CD4-positive, alpha-beta T cell (primary cell): ENCODE measurements around the gene AIDA. TPM values are rescaled to one million over a fixed set of nuclear protein-coding genes. Genes with fewer than 3 reads are reported as not detected.

ENCODE experiments used
- ATAC-seq: fragments of 200-7000 bp; cut with Tn5 transposase; one replicate; pipeline ENCODE4 v1.10.0; 2022; ENCODE audit warnings: mild to moderate bottlenecking; ENCODE audit not compliant: poor library complexity
- CTCF ChIA-PET: fragments of 350-600 bp; sonication (Branson Sonifier 250); formaldehyde crosslinking; loops from one replicate; lab custom pipeline; 2021; ENCODE audit warnings: antibody characterized with exemption, inconsistent platforms; lab: Charles Lee
- POLR2A ChIA-PET: fragments of 350-600 bp; sonication (Branson Sonifier 250); formaldehyde crosslinking; loops from one replicate; lab custom pipeline; 2021; ENCODE audit warnings: antibody characterized with exemption, inconsistent platforms; lab: Charles Lee
- DNase-seq, 14 experiments: peaks; one replicate each; pipeline ENCODE4 v3.0.0-alpha.2; 2013 to 2020; ENCODE audit warnings: mixed read lengths in 2 of 14
- H3K27ac ChIP-seq, 2 donors: one replicate each; pipeline versions ENCODE4 v1.5.1 to v1.7.0; 2013; ENCODE audit warnings: low read length in 2 of 2, low read depth in 1 of 2, mild to moderate bottlenecking in 1 of 2
- H3K27me3 ChIP-seq, 2 experiments: 1 replicate in 1 of 2; 2 replicates in 1 of 2; pipeline versions ENCODE4 v1.6.1 to v1.7.0; 2013; ENCODE audit warnings: low read length in 2 of 2, control low read depth in 1 of 2, mild to moderate bottlenecking in 1 of 2, moderate library complexity in 1 of 2; ENCODE audit not compliant: insufficient read depth in 2 of 2, control insufficient read depth in 1 of 2
- H3K36me3 ChIP-seq: one replicate; pipeline ENCODE4 v1.6.1; 2013; ENCODE audit warnings: low read length, control low read depth; ENCODE audit not compliant: insufficient read depth
- H3K4me1 ChIP-seq: one replicate; pipeline ENCODE4 v1.6.1; 2013; ENCODE audit warnings: low read length, control low read depth; ENCODE audit not compliant: insufficient read depth
- H3K4me3 ChIP-seq: one replicate; pipeline ENCODE4 v1.5.1; 2013; ENCODE audit warnings: mild to moderate bottlenecking, low read length, moderate library complexity
- H3K9me3 ChIP-seq, 2 experiments: 1 replicate in 1 of 2; 2 replicates in 1 of 2; pipeline versions ENCODE4 v1.6.1 to v1.7.0; 2013; ENCODE audit warnings: low read length in 2 of 2, mild to moderate bottlenecking in 2 of 2, control low read depth in 1 of 2, moderate library complexity in 1 of 2; ENCODE audit not compliant: control insufficient read depth in 1 of 2, insufficient read depth in 1 of 2
- H3K27ac Mint-ChIP-seq: one replicate; pipeline ENCODE4 v1.8.0; 2020; ENCODE audit warnings: mixed read lengths
- H3K27me3 Mint-ChIP-seq: one replicate; pipeline ENCODE4 v1.8.0; 2021; ENCODE audit warnings: mixed read lengths
- H3K36me3 Mint-ChIP-seq: one replicate; pipeline ENCODE4 v1.8.0; 2021; ENCODE audit warnings: low read depth, mixed read lengths
- H3K4me1 Mint-ChIP-seq: one replicate; pipeline ENCODE4 v1.8.0; 2021; ENCODE audit warnings: low read depth, mixed read lengths
- H3K4me3 Mint-ChIP-seq: one replicate; pipeline ENCODE4 v1.8.0; 2020; ENCODE audit warnings: mild to moderate bottlenecking, mixed read lengths
- H3K9me3 Mint-ChIP-seq: one replicate; pipeline ENCODE4 v1.8.0; 2020; ENCODE audit warnings: mixed read lengths
- intact Hi-C, 2 experiments: fragments of 100-400 bp; cut with DNase I in 1 of 2; cut with micrococcal nuclease in 1 of 2; formaldehyde crosslinking; loops; one replicate each; pipeline versions ENCODE4 v1.15.1 to v1.9.0; 2023 to 2025; cut with DNase I, micrococcal nuclease
- total RNA-seq, 174 experiments: library from RNA in 2 of 174; stranded (reverse) in 2 of 174; gene quantifications; one replicate each; pipeline ENCODE4 v1.2.3 and lab custom pipeline; 2021 to 2026
- TF ChIP-seq, protein P1 (sequence below): fragments of 200-600 bp; IDR thresholded peaks from one replicate; pipeline ENCODE4 v1.8.0; 2022; ENCODE audit warnings: antibody characterized with exemption, mild to moderate bottlenecking

The AIDA gene
- total RNA-seq, 2 experiments from 2014 or later = 23.6 to 25.1 TPM

GRCh38 chr1:222652676-222653075, 59.6 kb downstream of the AIDA start:
- no peaks in the 10 kb centered on the region for H3K9me3 Mint-ChIP-seq
- no peak for ATAC-seq
- H3K27me3 Mint-ChIP-seq = no peaks in the 10 kb centered on the region
- H3K4me1 Mint-ChIP-seq = peaks cover 60% of the 10 kb centered on the region
- H3K27ac Mint-ChIP-seq = peak overlapping the region; percentile 87
- H3K36me3 ChIP-seq = peaks cover 88% of the 10 kb centered on the region
- peak overlapping the region; percentile 10 to 21 for H3K27ac ChIP-seq
- intact Hi-C loops = loop anchor here in 1 of 2 experiments (5.0 kb wide), 1 partner anchor 35 kb away; the partner anchor contains the start of gene MIA3
- H3K4me1 ChIP-seq = peaks cover 25% of the 10 kb centered on the region
- TF ChIP-seq, protein P1, sequence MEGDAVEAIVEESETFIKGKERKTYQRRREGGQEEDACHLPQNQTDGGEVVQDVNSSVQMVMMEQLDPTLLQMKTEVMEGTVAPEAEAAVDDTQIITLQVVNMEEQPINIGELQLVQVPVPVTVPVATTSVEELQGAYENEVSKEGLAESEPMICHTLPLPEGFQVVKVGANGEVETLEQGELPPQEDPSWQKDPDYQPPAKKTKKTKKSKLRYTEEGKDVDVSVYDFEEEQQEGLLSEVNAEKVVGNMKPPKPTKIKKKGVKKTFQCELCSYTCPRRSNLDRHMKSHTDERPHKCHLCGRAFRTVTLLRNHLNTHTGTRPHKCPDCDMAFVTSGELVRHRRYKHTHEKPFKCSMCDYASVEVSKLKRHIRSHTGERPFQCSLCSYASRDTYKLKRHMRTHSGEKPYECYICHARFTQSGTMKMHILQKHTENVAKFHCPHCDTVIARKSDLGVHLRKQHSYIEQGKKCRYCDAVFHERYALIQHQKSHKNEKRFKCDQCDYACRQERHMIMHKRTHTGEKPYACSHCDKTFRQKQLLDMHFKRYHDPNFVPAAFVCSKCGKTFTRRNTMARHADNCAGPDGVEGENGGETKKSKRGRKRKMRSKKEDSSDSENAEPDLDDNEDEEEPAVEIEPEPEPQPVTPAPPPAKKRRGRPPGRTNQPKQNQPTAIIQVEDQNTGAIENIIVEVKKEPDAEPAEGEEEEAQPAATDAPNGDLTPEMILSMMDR = no peak
- no peaks in the 10 kb centered on the region for H3K27me3 ChIP-seq
- CTCF ChIA-PET = interaction anchor here (0.7 kb wide), 1 partner anchor 18 kb away, joined by 3 read pairs; no protein-coding TSS in a partner anchor
- no peak for DNase-seq
- POLR2A ChIA-PET = interaction anchor here (0.7 to 3.2 kb wide), 6 partner anchors 9 to 60 kb away, joined by 3 to 38 read pairs (median 3); partner anchors contain the start of genes AIDA and BROX
- no peak overlapping the region for H3K4me3 ChIP-seq
- H3K9me3 ChIP-seq = no peaks in the 10 kb centered on the region
- H3K4me3 Mint-ChIP-seq = no peak overlapping the region
- peaks cover 91% of the 10 kb centered on the region for H3K36me3 Mint-ChIP-seq

DNA sequence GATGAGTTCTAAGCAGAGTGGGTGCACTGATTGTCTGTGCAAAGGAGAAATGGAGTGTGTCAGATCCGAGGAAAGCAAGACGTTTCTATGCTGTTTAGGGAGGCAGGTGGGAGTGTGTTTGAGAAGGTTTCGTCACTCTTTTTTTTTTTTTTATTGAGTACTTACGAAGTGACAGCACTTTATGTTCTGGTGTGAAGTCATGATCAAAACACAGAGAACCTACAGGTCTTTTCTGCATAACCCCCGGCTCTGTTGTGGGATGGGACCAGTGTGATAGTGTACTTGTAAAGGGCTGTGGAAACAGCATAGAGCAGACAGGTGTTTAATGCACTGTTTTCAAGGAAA, 67.7 kb downstream of the AIDA start:
- Mint-ChIP-seq H3K27me3 (no peaks in the 10 kb centered on the region), H3K27ac (peak overlapping the region; percentile 99), H3K4me3 (peak overlapping the region; percentile 94), H3K36me3 (peaks cover 61% of the 10 kb centered on the region), H3K9me3 (no peaks in the 10 kb centered on the region), H3K4me1 (peaks cover 44% of the 10 kb centered on the region)
- peak overlapping the region; percentile 95 to 97 for H3K27ac ChIP-seq
- peaks cover 34% of the 10 kb centered on the region for H3K36me3 ChIP-seq
- TF ChIP-seq, protein P1 = no peak
- intact Hi-C loops = loop anchor here (1.0 to 2.0 kb wide), 5 partner anchors 11 to 68 kb away; partner anchors contain the start of genes AIDA (in 1 of the 2), BROX (in 1 of the 2), MIA3 (in 1 of the 2) and TAF1A (in 1 of the 2)
- H3K9me3 ChIP-seq = no peaks in the 10 kb centered on the region
- DNase-seq (peak in 5 of 14 experiments; percentile 5 to 80 (median 61)), ATAC-seq (peak; percentile 67)
- peaks cover 20% of the 10 kb centered on the region for H3K4me1 ChIP-seq
- CTCF ChIA-PET = interaction anchor here (1.2 to 2.3 kb wide), 4 partner anchors 10 to 179 kb away, joined by 3 to 20 read pairs (median 10); partner anchors contain the start of genes AIDA and BROX
- H3K27me3 ChIP-seq = no peaks in the 10 kb centered on the region
- POLR2A ChIA-PET = interaction anchor here (0.9 to 4.1 kb wide), 19 partner anchors 10 to 1202 kb away, joined by 3 to 70 read pairs (median 8); partner anchors contain the start of genes AIDA, BROX, DUSP10 and MIA3
- H3K4me3 ChIP-seq = peak overlapping the region; percentile 73

DNA sequence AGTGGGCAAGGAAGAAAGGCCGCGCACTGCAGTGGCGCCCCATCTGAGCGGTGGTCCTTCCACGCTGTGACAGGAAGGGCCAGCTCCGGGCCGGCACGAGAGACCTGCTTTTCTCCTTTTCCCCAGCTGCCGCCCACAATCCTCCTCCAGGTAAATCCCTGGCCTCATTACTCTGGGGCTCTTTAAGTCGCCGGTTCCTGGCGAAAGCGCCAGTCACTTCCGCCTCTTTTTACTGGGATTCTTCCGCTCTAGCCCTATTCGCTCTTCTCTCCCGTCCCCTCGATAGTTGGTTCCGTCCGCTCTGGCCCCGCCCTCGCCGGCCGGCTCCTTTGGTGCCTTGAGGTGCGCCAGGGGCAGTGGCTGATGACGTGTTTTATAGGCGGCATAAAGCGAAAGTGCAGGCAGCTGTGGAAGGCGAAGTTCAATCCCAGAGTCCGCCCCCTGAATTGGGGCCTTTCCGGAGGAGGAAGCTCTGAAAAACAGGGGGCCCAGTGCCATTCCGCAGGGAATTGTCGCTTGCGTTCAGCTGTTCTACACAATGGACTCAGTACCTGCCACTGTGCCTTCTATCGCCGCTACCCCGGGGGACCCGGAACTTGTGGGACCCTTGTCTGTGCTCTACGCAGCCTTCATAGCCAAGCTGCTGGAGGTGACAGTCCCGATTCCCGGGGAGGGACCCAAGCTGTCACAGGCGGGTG, 68.2 kb downstream of the AIDA start:
- H3K36me3 Mint-ChIP-seq = peaks cover 64% of the 10 kb centered on the region
- peak overlapping the region; percentile 94 for H3K4me3 Mint-ChIP-seq
- no peaks in the 10 kb centered on the region for H3K27me3 Mint-ChIP-seq
- Histone ChIP-seq H3K4me1 (peaks cover 20% of the 10 kb centered on the region), H3K27ac (peak overlapping the region; percentile 95 to 97), H3K4me3 (peak overlapping the region; percentile 73), H3K9me3 (no peaks in the 10 kb centered on the region), H3K36me3 (peaks cover 32% of the 10 kb centered on the region), H3K27me3 (no peaks in the 10 kb centered on the region)
- POLR2A ChIA-PET = interaction anchor here (0.8 to 4.1 kb wide), 20 partner anchors 10 to 1202 kb away, joined by 3 to 70 read pairs (median 7); partner anchors contain the start of genes AIDA, BROX, DUSP10 and MIA3
- ATAC-seq (peak; percentile 83), DNase-seq (peak; percentile 91 to 99 (median 96))
- H3K27ac Mint-ChIP-seq = peak overlapping the region; percentile 99
- intact Hi-C loops = loop anchor here (1.0 to 2.0 kb wide), 5 partner anchors 11 to 68 kb away; partner anchors contain the start of genes AIDA (in 1 of the 2), BROX (in 1 of the 2), MIA3 (in 1 of the 2) and TAF1A (in 1 of the 2)
- no peaks in the 10 kb centered on the region for H3K9me3 Mint-ChIP-seq
- peaks cover 44% of the 10 kb centered on the region for H3K4me1 Mint-ChIP-seq
- CTCF ChIA-PET = interaction anchor here (1.2 to 2.3 kb wide), 4 partner anchors 10 to 179 kb away, joined by 3 to 20 read pairs (median 10); partner anchors contain the start of genes AIDA and BROX
- TF ChIP-seq, protein P1 = no peak
